Measurements from ENCODE around the gene DFFA. TPM values are rescaled to one million over a fixed set of nuclear protein-coding genes. Genes with fewer than 3 reads are reported as not detected.
A peak's percentile ranks its signal among the peaks of the same experiment; 100 is the strongest.

The DFFA gene
- total and polyA plus RNA-seq, 9 of the 15 experiments (the other 6 are each of a cell fraction or from before 2014, with no cell fraction given): 39.6 to 74.8 (median 59.2) TPM

DNA sequence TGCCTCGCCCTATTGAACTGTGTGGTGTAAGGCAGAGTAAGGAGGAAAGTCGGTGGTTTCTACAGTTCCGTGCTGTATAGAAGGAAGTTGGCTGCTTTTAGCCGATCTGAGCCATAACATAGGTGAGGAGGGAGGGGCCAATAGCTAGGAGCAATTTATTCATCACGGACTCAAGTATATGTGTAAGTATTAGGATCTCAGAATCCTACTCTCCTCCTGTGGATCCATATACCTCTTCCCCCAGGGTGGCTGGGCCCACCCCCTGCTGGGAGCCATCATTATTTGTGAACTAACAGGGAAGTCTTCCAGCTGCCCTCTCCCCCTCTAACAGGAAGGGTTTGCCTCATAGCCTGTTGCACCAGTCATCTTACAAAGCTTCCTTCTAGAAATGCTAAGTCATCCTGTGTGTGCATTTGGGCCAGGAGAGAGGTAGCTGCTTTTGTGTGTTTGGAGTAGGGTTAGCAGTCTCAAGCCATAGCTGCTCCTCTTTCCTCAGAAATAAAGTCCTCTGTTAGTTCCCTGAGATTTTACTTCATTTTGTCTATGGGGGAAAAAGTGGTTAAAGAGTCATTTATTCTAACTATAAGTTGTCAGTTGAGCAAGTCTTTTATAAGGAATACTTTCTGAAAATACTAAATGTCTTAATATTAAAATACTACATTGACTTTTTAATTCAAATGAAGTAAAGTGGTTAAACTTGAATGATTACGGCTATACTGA is 57.0 kb downstream of the DFFA start (continued):
- TF ChIP-seq, protein P1, sequence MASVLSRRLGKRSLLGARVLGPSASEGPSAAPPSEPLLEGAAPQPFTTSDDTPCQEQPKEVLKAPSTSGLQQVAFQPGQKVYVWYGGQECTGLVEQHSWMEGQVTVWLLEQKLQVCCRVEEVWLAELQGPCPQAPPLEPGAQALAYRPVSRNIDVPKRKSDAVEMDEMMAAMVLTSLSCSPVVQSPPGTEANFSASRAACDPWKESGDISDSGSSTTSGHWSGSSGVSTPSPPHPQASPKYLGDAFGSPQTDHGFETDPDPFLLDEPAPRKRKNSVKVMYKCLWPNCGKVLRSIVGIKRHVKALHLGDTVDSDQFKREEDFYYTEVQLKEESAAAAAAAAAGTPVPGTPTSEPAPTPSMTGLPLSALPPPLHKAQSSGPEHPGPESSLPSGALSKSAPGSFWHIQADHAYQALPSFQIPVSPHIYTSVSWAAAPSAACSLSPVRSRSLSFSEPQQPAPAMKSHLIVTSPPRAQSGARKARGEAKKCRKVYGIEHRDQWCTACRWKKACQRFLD (CRISPR knock-in tag; IDR thresholded peaks at IDR 0.05): no peak
- TF ChIP-seq SMAD4 (CRISPR knock-in tag; conservative IDR thresholded peaks at IDR 0.05) (peak; percentile 72), PHF8 (IDR thresholded peaks at IDR 0.05; ENCODE audit: borderline replicate concordance, low read length) (peak; percentile 27; the same call in 1 of the 2 replicates), WHSC1 (IDR thresholded peaks at IDR 0.05; ENCODE audit: low read length) (no peak), PRPF4 (IDR thresholded peaks at IDR 0.05; ENCODE audit: insufficient read depth, low read depth, low read length, poor library complexity, severe bottlenecking) (no peak), MIER1 (IDR thresholded peaks at IDR 0.05; ENCODE audit: low read depth) (no peak), CEBPB (tag; IDR thresholded peaks at IDR 0.05) (peak; percentile 93), LEF1 (IDR thresholded peaks at IDR 0.05) (peak; percentile 86), PTRF (tag; IDR thresholded peaks at IDR 0.05) (no peak), MTA2 (IDR thresholded peaks at IDR 0.05; ENCODE audit: low read depth) (peak; percentile 59; the same call in 1 of the 2 replicates), ZNF707 (CRISPR knock-in tag; conservative IDR thresholded peaks at IDR 0.05) (no peak), MTA1 (IDR thresholded peaks at IDR 0.05; ENCODE audit: borderline replicate concordance) (no peak; the same call in 1 of the 2 replicates), NCOA2 (IDR thresholded peaks at IDR 0.05; ENCODE audit: partially characterized antibody in 2 of 2) (no peak), RBM22 (IDR thresholded peaks at IDR 0.05; ENCODE audit: low read depth, low read length, poor library complexity, severe bottlenecking) (no peak), ZFP30 (CRISPR knock-in tag; IDR thresholded peaks at IDR 0.05; ENCODE audit: borderline replicate concordance) (no peak), ZNF274 (IDR thresholded peaks at IDR 0.05; ENCODE audit: borderline replicate concordance, low read depth, low read length) (no peak)
- TF ChIP-seq, protein P2, sequence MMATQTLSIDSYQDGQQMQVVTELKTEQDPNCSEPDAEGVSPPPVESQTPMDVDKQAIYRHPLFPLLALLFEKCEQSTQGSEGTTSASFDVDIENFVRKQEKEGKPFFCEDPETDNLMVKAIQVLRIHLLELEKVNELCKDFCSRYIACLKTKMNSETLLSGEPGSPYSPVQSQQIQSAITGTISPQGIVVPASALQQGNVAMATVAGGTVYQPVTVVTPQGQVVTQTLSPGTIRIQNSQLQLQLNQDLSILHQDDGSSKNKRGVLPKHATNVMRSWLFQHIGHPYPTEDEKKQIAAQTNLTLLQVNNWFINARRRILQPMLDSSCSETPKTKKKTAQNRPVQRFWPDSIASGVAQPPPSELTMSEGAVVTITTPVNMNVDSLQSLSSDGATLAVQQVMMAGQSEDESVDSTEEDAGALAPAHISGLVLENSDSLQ (IDR thresholded peaks at IDR 0.05): peak; percentile 60; the same call in 1 of the 2 replicates
- TF ChIP-seq, protein P3, sequence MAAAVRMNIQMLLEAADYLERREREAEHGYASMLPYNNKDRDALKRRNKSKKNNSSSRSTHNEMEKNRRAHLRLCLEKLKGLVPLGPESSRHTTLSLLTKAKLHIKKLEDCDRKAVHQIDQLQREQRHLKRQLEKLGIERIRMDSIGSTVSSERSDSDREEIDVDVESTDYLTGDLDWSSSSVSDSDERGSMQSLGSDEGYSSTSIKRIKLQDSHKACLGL (CRISPR knock-in tag; IDR thresholded peaks at IDR 0.05; ENCODE audit: borderline replicate concordance, poor library complexity, severe bottlenecking): no peak
- TF ChIP-seq, protein P4, sequence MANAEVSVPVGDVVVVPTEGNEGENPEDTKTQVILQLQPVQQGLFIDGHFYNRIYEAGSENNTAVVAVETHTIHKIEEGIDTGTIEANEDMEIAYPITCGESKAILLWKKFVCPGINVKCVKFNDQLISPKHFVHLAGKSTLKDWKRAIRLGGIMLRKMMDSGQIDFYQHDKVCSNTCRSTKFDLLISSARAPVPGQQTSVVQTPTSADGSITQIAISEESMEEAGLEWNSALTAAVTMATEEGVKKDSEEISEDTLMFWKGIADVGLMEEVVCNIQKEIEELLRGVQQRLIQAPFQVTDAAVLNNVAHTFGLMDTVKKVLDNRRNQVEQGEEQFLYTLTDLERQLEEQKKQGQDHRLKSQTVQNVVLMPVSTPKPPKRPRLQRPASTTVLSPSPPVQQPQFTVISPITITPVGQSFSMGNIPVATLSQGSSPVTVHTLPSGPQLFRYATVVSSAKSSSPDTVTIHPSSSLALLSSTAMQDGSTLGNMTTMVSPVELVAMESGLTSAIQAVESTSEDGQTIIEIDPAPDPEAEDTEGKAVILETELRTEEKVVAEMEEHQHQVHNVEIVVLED (CRISPR knock-in tag; IDR thresholded peaks at IDR 0.05): no peak
- TF ChIP-seq, protein P5, sequence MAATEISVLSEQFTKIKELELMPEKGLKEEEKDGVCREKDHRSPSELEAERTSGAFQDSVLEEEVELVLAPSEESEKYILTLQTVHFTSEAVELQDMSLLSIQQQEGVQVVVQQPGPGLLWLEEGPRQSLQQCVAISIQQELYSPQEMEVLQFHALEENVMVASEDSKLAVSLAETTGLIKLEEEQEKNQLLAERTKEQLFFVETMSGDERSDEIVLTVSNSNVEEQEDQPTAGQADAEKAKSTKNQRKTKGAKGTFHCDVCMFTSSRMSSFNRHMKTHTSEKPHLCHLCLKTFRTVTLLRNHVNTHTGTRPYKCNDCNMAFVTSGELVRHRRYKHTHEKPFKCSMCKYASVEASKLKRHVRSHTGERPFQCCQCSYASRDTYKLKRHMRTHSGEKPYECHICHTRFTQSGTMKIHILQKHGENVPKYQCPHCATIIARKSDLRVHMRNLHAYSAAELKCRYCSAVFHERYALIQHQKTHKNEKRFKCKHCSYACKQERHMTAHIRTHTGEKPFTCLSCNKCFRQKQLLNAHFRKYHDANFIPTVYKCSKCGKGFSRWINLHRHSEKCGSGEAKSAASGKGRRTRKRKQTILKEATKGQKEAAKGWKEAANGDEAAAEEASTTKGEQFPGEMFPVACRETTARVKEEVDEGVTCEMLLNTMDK (IDR thresholded peaks at IDR 0.05; ENCODE audit: borderline replicate concordance, insufficient read depth, low read depth, low read length, poor library complexity, severe bottlenecking): no peak

Measured in K562 (cell line).